GM20431 (cell line): ENCODE measurements around the gene MCC.

ENCODE experiments used
- in situ Hi-C: fragments of 300-500 bp; cut with MseI, MboI; formaldehyde crosslinking; loops from one replicate; pipeline ENCODE4 v1.15.0; 2020; ENCODE audit warnings: low sequenced_read_pairs; ENCODE audit not compliant: unreplicated experiment

Gene MCC

DNA sequence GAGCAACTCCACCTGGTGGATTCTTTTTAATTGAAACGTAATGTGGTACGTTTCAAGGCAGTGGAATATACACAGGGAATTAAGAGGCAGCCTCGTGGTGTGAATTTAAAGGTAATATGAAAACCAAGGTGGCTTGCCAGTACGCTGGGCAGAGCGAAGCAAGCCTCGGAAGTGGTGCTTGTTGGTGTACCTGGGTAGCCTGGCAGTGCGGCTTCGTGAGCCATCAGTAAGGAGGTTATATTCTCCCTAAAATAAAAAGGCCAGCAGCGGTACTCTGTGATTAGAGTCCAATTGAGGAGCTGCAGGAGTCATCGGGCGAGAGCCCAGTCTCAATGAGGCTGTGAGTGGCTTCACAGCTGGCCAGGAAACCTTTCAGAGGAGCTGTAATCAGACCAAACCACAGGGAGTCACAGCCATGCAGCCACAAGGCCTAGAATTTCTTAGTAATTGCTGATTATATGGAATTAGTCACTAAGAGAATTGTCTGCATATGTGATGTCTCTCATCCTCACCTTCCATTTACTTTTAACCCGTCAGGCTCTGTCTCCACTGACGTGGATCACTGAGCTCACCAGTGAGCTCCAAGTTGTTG is 454.0 kb downstream of the MCC start:
- in situ Hi-C loops: no loop called here

DNA sequence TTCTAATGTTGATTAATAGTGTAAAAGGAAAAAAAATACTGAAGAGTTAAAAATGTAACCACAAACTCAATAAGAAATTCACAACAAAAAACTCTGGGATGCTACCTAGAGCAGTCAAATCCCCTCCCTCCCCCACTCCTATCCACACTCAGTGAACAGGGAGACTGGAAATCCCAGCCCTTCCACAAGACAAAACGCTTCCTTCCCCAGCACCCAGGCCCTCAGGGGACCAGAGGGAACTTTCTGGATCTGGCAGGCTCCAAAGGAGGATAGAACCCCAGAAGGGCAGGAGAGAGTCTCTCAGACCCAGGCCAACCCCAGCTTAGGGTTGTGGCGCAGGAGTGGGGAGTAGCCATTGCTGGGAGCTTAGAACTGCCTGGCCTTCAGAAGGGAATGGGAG is 456.7 kb downstream of the MCC start:
- in situ Hi-C loops: no loop called here

GRCh38 chr5:113031104-113031503 is 457.1 kb downstream of the MCC start:
- in situ Hi-C loops: no loop called here

GRCh38 chr5:113029614-113030013 is 458.6 kb downstream of the MCC start:
- in situ Hi-C loops: no loop called here

DNA sequence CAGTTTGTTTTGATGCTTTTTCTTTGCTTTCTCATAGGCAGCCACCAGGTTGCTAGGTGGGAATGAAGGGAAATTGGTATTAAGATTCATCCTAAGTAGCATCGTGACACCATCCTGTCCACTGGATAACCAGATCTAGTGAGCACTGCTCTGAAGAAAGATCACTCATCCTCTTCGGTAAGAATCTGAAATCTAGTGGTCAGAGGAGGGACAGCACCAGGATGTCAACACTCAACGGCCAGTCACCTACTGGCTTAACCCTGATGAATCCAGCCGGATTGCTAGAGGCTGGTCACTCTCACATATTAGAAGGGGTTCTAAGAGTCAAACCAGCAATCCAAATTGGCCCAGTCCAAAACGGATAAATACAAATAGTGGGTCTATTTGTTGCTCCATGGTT is 460.8 kb downstream of the MCC start:
- in situ Hi-C loops: no loop called here

- in situ Hi-C loops: no loop called here
Measured at GRCh38 chr5:113027015-113027414, 461.2 kb downstream of the MCC start.

GRCh38 chr5:113026211-113026610 is 462.0 kb downstream of the MCC start:
- in situ Hi-C loops: no loop called here

DNA sequence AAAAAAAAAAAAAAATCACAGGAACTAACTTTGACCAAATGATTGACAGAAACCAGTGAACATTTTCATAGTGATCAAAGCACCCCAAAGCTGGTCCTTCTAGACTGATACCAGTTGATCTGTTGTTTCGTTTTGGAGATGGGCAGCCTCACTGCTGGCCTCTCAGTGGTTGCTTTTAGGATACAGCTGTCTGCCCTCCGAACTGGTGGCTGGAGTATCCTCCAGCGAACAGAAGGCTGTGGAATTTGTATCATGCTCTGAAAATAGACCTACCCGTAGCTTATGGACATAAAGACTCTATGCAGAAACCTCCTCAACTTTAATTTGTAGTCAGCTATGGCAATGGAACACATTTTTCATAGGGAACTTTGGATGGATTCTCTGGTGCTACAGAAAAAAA is 462.7 kb downstream of the MCC start:
- in situ Hi-C loops: no loop called here

DNA sequence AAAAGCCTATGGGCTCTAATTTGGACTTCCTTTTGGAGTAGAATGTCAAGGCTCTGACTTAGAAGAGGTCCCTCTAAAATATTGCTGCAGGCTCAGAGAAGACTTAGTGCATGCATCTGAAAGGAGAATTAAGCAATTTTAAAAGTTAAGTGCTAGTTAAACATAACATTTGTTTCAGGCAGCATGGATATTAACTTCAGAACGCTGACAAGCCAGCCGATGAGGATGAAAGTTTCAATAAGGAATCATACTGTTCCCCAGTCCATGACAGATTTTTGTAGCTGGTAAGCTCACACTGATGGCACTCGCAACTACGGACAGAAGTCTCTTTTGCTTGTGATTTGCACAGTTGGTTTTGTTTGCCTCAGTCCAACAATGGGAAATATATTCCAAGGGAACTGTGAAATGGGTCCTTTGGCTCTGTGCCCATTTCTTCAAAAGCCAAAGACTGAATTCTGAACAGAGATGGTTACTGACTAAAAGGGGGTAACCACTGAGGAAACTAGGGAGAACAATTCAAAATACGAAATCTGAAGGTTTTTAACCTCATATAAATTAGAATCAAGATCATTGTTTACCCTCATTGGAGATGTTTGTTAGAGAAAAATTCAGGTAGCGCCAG is 464.1 kb downstream of the MCC start:
- in situ Hi-C loops: no loop called here

GRCh38 chr5:113022661-113023060 is 465.6 kb downstream of the MCC start:
- in situ Hi-C loops: no loop called here

DNA sequence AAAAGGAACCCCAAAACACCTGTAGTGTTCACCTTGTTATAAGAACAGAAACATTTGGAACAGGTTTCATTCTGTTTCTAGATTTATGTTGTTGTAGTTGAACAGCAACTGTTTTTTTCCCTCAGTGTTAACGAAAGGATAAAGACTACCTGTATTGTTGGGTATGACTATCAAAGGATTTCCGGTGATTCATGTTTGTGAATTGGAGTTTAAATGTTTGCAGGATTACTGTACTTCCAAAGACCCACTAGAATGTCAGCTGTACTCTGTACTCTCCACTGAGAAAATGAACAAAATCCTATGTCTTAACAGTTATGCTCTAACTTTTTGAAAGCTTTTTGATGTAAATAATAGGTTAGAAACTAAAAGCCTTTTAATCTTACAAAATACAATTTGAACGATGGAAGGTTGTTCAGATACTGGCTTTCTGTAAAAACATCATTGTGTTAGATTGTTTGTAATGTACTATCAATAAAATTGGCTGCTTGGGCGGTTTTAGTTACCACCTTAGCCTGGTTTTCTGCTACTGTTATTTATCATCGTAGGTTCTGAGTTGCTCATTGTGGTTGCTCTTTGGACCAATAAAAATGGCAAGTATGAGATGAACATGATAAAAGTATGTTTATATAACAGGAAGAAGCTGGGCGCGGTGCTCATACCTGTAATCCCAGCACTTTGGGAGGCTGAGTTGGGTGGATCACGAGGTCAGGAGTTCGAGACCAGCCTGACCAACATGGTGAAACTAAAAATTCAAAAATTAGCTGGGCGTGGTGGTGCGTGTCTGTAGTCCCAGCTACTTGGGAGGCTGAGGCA is 467.6 kb downstream of the MCC start:
- in situ Hi-C loops: no loop called here

DNA sequence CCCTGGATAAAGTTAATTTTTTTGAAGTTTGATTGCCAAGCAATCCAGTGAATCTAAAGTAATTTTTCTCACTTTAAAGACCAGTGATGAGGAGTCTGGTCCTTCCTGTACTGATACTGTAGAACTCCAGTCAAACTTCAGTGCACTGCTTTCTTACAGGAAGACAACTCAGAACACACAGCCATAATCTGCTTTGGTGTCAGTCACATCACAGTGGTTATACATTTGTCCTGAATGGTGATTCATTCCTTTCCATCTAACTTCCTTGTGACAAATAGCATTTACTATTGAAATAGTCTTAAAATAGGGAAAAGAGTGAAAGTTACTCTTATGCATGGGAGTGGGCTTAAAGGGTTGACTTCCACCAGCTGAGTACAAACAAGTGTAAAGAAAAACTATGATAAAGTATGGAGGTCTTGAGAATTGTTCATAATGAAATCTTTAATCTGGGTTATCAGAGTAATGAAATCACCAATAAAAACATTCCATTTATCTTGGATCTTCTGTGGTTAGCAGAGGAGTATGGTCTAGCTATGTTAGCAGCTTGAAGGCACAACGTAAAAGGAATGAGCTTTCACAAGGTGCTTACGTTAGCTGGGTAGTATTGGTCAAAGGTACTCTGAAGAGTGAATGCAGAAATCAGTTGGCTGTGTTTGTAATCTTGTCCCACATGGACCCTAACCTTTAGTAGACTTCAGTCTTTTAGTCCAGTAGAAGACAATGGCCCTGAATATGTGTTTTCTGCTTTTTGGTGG is 470.2 kb downstream of the MCC start:
- in situ Hi-C loops: no loop called here

DNA sequence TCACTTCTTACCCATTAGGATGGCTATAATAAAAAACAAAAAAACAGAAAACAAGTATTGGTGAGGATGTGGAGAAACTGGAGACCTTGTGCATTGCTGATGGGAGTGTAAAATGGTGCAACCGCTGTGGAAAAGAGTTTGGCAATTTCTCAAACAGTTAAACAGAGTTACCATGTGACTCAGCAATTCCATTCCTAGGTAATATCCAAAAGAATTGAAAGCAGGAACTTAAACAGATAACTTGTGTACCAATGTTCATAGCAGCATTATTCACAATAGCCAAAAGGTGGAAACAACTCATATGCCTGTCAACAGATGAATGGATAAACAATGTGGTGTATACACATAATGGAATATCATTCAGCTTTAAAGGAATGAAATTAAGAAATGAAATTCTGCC is 482.8 kb downstream of the MCC start:
- in situ Hi-C loops: no loop called here

DNA sequence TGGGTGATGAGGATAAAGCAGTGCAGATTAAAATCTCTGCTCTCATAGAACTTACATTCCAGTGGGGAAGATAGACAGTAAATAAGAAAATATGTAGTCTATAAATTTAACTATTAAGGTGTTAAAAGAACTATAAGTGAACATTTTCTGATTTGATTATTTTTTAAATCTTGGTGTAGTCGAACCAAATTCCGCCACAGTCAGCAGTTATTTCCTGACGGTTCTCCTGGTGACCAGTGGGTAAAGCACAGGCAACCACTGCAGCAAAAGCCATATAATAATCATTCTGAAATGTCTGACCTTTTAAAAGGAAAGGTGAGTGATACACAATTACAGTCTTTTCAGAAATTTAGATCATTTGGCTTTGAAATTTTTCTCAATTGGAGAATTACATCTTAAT is 484.5 kb downstream of the MCC start:
- in situ Hi-C loops: no loop called here

DNA sequence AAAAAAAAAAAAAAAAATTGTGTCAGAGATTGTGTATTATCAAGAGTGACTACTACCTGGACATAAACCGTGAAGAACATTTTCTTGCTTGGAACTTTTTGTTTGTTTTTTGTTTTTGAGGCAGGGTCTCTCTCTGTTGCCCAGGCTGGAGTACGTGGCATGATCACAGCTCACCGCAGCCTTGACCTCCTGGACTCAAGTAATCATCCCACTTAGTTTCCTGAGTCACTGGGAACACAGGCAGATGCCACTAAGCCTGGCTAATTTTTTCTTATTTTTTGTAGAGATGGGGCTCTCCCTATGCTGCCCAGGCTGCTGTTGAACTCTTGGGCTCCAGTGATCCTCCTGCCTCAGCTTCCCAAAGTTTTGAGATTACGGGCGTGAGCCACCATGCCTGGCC is 485.8 kb downstream of the MCC start:
- in situ Hi-C loops: no loop called here

DNA sequence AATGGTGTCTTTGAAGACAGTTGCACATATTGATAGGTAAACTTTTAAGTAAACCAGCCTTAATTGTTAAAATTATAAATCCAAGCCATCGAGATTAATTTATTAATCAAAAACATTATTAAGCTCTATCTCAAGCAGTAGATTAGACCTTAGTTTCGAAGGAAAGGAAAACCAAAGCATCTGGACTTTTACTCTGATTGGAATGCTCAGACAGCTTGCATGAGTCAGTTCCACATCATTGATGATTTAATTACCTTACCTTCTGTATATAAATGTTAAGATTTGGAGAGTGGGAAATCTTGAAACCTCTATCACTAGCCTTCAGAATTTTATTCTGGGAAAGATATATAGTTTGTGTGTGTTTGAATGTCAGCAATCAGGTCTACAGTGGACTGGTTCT is 487.8 kb downstream of the MCC start:
- in situ Hi-C loops: no loop called here

DNA sequence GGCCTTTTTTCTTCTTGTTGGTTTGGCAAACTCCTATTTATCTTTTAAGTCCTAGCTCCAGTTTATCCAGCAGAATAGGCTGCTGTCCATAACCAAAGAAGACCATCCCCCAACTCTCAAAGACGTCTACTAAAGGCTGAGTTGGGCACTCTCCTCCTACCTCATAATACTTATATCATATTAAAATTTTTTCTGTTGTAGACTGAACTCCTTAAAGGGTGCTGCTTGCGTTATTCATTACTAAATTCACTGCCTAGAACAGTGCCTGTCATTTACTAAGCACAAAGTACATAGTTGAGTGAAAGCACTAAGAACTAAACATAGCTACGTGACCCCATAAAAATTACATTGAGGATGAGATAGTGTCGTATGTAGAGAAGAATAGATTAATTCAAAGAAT is 490.0 kb downstream of the MCC start:
- in situ Hi-C loops: loop anchor here (10.0 to 25.0 kb wide), 2 partner anchors 327 to 514 kb away; partner anchors contain the start of gene YTHDC2

- in situ Hi-C loops: loop anchor here (10.0 to 25.0 kb wide), 2 partner anchors 328 to 515 kb away; partner anchors contain the start of gene YTHDC2
Measured at GRCh38 chr5:112996830-112997374, 491.4 kb downstream of the MCC start.

GRCh38 chr5:112995764-112996618 is 492.3 kb downstream of the MCC start:
- in situ Hi-C loops: loop anchor here (10.0 to 25.0 kb wide), 2 partner anchors 329 to 516 kb away; partner anchors contain the start of gene YTHDC2
